ENCODE measurements around the gene CD28.
"Not testable (repeated sequence)": the region's sequence is repeated elsewhere in the genome, so short reads cannot be mapped to it uniquely, and the experiment has no call there.

Gene CD28

DNA sequence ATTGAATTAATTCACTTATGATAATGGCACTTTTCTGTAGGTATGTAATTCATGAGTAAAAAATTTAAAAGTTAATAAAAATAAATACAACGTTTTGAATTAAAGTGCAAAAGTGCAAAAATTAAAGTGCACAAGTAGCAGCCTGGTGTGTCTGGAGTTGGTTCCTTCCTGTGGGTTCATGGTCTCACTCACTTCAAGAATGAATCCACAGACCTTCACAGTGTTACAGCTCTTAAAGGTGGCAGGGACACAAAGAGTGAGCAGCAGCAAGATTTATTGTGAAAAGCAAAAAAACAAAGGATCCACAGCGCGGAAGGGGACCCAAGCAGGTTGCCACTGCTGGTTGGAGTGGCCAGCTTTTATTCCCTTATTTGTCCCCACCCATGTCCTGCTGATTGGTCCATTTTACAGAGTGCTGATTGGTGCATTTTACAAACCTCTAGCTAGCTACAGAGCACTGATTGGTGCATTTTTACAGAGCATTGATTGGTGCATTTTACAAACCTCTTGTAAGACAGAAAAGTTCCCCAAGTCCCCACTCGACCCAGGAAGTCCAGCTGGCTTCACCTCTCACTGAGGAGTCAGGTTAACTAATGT is 73.1 kb downstream of the CD28 start:
- not testable (repeated sequence) for H3K4ac ChIP-seq (ENCODE audit: low read depth, low read length); H3K79me1 ChIP-seq (ENCODE audit: low read length); H2BK120ac ChIP-seq (ENCODE audit: low read depth, low read length); H3K27me3 ChIP-seq (ENCODE audit: insufficient read depth, low read length, poor library complexity); H3K56ac ChIP-seq (ENCODE audit: low read length); H2AK5ac ChIP-seq (ENCODE audit: low read length); H2BK5ac ChIP-seq (ENCODE audit: low read length); H3K4me2 ChIP-seq (ENCODE audit: low read length); H4K5ac ChIP-seq (ENCODE audit: low read length); H3K27ac ChIP-seq (ENCODE audit: low read depth, low read length); H3K23ac ChIP-seq (ENCODE audit: low read length); DNase-seq; H3K36me3 ChIP-seq (ENCODE audit: control insufficient read depth, insufficient read depth, low read length); H4K8ac ChIP-seq (ENCODE audit: low read depth, low read length); H2BK15ac ChIP-seq (replicated peaks; ENCODE audit: low read depth); H3K4me1 ChIP-seq (ENCODE audit: control insufficient read depth, low read depth, low read length); H3K79me2 ChIP-seq (ENCODE audit: control insufficient read depth, insufficient read depth, low read length); H3K4me3 ChIP-seq (ENCODE audit: low read length); H3K9ac ChIP-seq (ENCODE audit: low read length); H3K18ac ChIP-seq (ENCODE audit: low read length)
- WGBS (ENCODE audit: extremely low coverage, insufficient coverage, low lambda C conversion rate): 100% methylated on average over 1 of the region's 4 CpGs

GRCh38 chr2:203780231-203780630 is 73.8 kb downstream of the CD28 start:
- Histone ChIP-seq H3K23ac (ENCODE audit: low read length) (no peak overlapping the region), H2BK120ac (ENCODE audit: low read depth, low read length) (no peak overlapping the region), H4K5ac (ENCODE audit: low read length) (no peak overlapping the region), H3K79me2 (ENCODE audit: control insufficient read depth, insufficient read depth, low read length) (no peaks in the 10 kb centered on the region), H3K27ac (ENCODE audit: low read depth, low read length) (no peak overlapping the region), H4K8ac (ENCODE audit: low read depth, low read length) (no peak overlapping the region), H3K4me2 (ENCODE audit: low read length) (no peak overlapping the region), H3K4ac (ENCODE audit: low read depth, low read length) (no peak overlapping the region), H3K56ac (ENCODE audit: low read length) (no peak overlapping the region), H3K36me3 (ENCODE audit: control insufficient read depth, insufficient read depth, low read length) (no peaks in the 10 kb centered on the region), H3K4me1 (ENCODE audit: control insufficient read depth, low read depth, low read length) (no peaks in the 10 kb centered on the region), H3K9ac (ENCODE audit: low read length) (no peak overlapping the region), H3K4me3 (ENCODE audit: low read length) (no peak overlapping the region), H3K18ac (ENCODE audit: low read length) (no peak overlapping the region), H2AK5ac (ENCODE audit: low read length) (no peak overlapping the region), H3K27me3 (ENCODE audit: insufficient read depth, low read length, poor library complexity) (no peaks in the 10 kb centered on the region), H2BK15ac (replicated peaks; ENCODE audit: low read depth) (no peak overlapping the region), H2BK5ac (ENCODE audit: low read length) (no peak overlapping the region), H3K79me1 (ENCODE audit: low read length) (no peaks in the 10 kb centered on the region)
- no peak for DNase-seq

GRCh38 chr2:203781151-203781550 is 74.7 kb downstream of the CD28 start:
- no peak overlapping the region for H3K4ac ChIP-seq (ENCODE audit: low read depth, low read length)
- no peak overlapping the region for H3K4me2 ChIP-seq (ENCODE audit: low read length)
- no peak overlapping the region for H4K8ac ChIP-seq (ENCODE audit: low read depth, low read length)
- H3K18ac ChIP-seq (ENCODE audit: low read length): no peak overlapping the region
- H2BK120ac ChIP-seq (ENCODE audit: low read depth, low read length): no peak overlapping the region
- H3K4me3 ChIP-seq (ENCODE audit: low read length): no peak overlapping the region
- no peak overlapping the region for H2AK5ac ChIP-seq (ENCODE audit: low read length)
- WGBS (ENCODE audit: extremely low coverage, insufficient coverage, low lambda C conversion rate): no CpG with 5 or more reads among the region's 2 CpGs
- no peaks in the 10 kb centered on the region for H3K4me1 ChIP-seq (ENCODE audit: control insufficient read depth, low read depth, low read length)
- H3K79me1 ChIP-seq (ENCODE audit: low read length): no peaks in the 10 kb centered on the region
- no peak overlapping the region for H2BK5ac ChIP-seq (ENCODE audit: low read length)
- H3K9ac ChIP-seq (ENCODE audit: low read length): no peak overlapping the region
- H3K56ac ChIP-seq (ENCODE audit: low read length): no peak overlapping the region
- no peak overlapping the region for H3K27ac ChIP-seq (ENCODE audit: low read depth, low read length)
- H3K23ac ChIP-seq (ENCODE audit: low read length): no peak overlapping the region
- H3K79me2 ChIP-seq (ENCODE audit: control insufficient read depth, insufficient read depth, low read length): no peaks in the 10 kb centered on the region
- H3K27me3 ChIP-seq (ENCODE audit: insufficient read depth, low read length, poor library complexity): no peaks in the 10 kb centered on the region
- no peak overlapping the region for H2BK15ac ChIP-seq (replicated peaks; ENCODE audit: low read depth)
- H4K5ac ChIP-seq (ENCODE audit: low read length): no peak overlapping the region
- no peak for DNase-seq
- no peaks in the 10 kb centered on the region for H3K36me3 ChIP-seq (ENCODE audit: control insufficient read depth, insufficient read depth, low read length)

DNA sequence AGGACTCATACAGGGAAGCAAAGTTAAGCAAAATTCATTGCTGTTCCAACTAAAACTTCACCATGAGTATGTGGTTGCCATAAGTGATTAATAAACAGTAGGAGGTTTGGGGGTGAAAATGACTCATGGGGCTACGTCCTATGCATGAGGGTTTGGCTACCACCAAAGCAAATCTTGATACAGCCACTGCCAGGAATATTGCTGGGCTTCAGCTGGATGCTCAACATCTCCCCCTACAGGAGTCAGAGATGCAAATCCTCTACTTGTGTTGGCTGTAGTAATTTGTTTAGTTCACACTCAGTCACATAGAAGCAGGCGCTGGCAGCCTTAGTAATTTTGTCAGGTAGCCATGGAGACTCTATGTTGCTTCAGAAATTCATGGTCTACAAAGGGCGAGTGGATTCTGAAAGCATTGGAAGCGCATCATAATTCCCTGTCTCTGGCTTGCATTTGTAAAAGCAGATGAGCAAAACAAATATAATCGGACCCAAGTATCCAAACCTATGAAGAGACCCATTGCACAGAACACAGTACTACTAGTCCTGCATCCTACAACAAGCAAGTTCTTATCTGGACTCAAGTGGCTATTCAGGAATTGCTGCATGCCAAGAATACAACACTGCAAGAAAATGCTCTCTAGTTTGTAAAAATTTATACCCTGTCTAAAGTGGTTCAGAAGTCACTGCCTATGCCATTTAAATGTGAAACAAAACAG is 76.0 kb downstream of the CD28 start:
- H2AK5ac ChIP-seq (ENCODE audit: low read length): no peak overlapping the region
- no peak overlapping the region for H3K4me3 ChIP-seq (ENCODE audit: low read length)
- H2BK120ac ChIP-seq (ENCODE audit: low read depth, low read length): no peak overlapping the region
- no CpG with 5 or more reads among the region's 5 CpGs for WGBS (ENCODE audit: extremely low coverage, insufficient coverage, low lambda C conversion rate)
- H3K4me1 ChIP-seq (ENCODE audit: control insufficient read depth, low read depth, low read length): no peaks in the 10 kb centered on the region
- no peak overlapping the region for H3K18ac ChIP-seq (ENCODE audit: low read length)
- H3K79me1 ChIP-seq (ENCODE audit: low read length): no peaks in the 10 kb centered on the region
- no peak overlapping the region for H4K5ac ChIP-seq (ENCODE audit: low read length)
- H3K4me2 ChIP-seq (ENCODE audit: low read length): no peak overlapping the region
- H3K27me3 ChIP-seq (ENCODE audit: insufficient read depth, low read length, poor library complexity): no peaks in the 10 kb centered on the region
- H4K8ac ChIP-seq (ENCODE audit: low read depth, low read length): no peak overlapping the region
- no peaks in the 10 kb centered on the region for H3K36me3 ChIP-seq (ENCODE audit: control insufficient read depth, insufficient read depth, low read length)
- DNase-seq: peak; percentile 81
- no peak overlapping the region for H3K4ac ChIP-seq (ENCODE audit: low read depth, low read length)
- no peak overlapping the region for H2BK5ac ChIP-seq (ENCODE audit: low read length)
- no peak overlapping the region for H3K9ac ChIP-seq (ENCODE audit: low read length)
- no peak overlapping the region for H2BK15ac ChIP-seq (replicated peaks; ENCODE audit: low read depth)
- H3K27ac ChIP-seq (ENCODE audit: low read depth, low read length): no peak overlapping the region
- H3K79me2 ChIP-seq (ENCODE audit: control insufficient read depth, insufficient read depth, low read length): no peaks in the 10 kb centered on the region
- no peak overlapping the region for H3K23ac ChIP-seq (ENCODE audit: low read length)
- peak overlapping the region; percentile 34 for H3K56ac ChIP-seq (ENCODE audit: low read length)

DNA sequence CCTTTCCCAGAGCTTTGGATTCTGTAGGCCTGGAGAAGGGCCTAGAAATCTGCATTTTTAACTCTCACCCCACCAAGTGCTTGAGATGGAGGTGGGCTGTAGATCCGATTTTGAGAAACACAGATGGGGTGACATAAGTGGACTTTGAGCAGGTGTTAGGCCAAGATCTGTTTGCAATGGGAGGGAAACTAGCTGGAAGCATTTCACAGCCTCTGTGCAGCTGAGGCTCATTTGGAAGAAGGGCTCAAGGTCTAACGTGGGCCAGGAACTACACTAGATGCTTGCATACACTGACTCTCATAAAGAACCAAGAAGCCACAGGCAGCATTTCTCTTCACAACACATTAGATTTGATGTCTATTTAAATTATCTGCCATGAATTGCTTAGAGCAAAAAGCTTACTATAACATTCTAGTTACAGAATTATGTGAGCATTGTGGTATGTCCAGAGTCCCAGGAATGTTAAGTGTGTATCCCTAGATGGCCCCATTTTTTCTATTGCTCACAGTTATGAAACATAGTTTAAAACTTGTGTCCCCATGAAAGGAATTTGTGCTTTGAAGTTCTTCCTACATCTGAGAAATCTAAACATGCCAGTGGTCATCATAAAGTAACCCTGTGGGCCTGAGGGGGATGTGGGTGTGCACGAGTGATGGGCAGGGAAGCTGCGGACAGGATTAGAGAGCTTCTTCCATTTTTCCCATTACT is 77.2 kb downstream of the CD28 start:
- DNase-seq: no peak
- Histone ChIP-seq H3K79me2 (ENCODE audit: control insufficient read depth, insufficient read depth, low read length) (no peaks in the 10 kb centered on the region), H4K5ac (ENCODE audit: low read length) (no peak overlapping the region), H3K4me2 (ENCODE audit: low read length) (no peak overlapping the region), H3K79me1 (ENCODE audit: low read length) (no peaks in the 10 kb centered on the region), H2BK15ac (replicated peaks; ENCODE audit: low read depth) (no peak overlapping the region), H3K23ac (ENCODE audit: low read length) (no peak overlapping the region), H3K4me1 (ENCODE audit: control insufficient read depth, low read depth, low read length) (no peaks in the 10 kb centered on the region), H3K4me3 (ENCODE audit: low read length) (no peak overlapping the region), H2AK5ac (ENCODE audit: low read length) (no peak overlapping the region), H3K4ac (ENCODE audit: low read depth, low read length) (no peak overlapping the region), H2BK5ac (ENCODE audit: low read length) (no peak overlapping the region), H3K27me3 (ENCODE audit: insufficient read depth, low read length, poor library complexity) (no peaks in the 10 kb centered on the region), H3K36me3 (ENCODE audit: control insufficient read depth, insufficient read depth, low read length) (no peaks in the 10 kb centered on the region), H3K56ac (ENCODE audit: low read length) (no peak overlapping the region), H3K27ac (ENCODE audit: low read depth, low read length) (no peak overlapping the region), H3K18ac (ENCODE audit: low read length) (no peak overlapping the region), H3K9ac (ENCODE audit: low read length) (no peak overlapping the region), H2BK120ac (ENCODE audit: low read depth, low read length) (no peak overlapping the region), H4K8ac (ENCODE audit: low read depth, low read length) (no peak overlapping the region)
- WGBS (ENCODE audit: extremely low coverage, insufficient coverage, low lambda C conversion rate): no CpG with 5 or more reads among the region's 4 CpGs

All from mesendoderm (in vitro differentiated cells).